HEK293T (cell line): Measurements from ENCODE around the gene TMC1.

Experiments
- ARNT ChIP-seq: fragments of 450-650 bp; IDR thresholded peaks from 2 replicates; pipeline ENCODE4 v1.6.1; 2017; ENCODE audit warnings: mild to moderate bottlenecking
- FOXK2 ChIP-seq: fragments of 450-650 bp; IDR thresholded peaks from 2 replicates; pipeline ENCODE4 v1.6.1; 2016; ENCODE audit warnings: mild to moderate bottlenecking
- FOXM1 ChIP-seq: fragments of 450-650 bp; IDR thresholded peaks from 2 replicates; pipeline ENCODE4 v1.6.1; 2017; ENCODE audit warnings: mild to moderate bottlenecking, borderline replicate concordance

DNA sequence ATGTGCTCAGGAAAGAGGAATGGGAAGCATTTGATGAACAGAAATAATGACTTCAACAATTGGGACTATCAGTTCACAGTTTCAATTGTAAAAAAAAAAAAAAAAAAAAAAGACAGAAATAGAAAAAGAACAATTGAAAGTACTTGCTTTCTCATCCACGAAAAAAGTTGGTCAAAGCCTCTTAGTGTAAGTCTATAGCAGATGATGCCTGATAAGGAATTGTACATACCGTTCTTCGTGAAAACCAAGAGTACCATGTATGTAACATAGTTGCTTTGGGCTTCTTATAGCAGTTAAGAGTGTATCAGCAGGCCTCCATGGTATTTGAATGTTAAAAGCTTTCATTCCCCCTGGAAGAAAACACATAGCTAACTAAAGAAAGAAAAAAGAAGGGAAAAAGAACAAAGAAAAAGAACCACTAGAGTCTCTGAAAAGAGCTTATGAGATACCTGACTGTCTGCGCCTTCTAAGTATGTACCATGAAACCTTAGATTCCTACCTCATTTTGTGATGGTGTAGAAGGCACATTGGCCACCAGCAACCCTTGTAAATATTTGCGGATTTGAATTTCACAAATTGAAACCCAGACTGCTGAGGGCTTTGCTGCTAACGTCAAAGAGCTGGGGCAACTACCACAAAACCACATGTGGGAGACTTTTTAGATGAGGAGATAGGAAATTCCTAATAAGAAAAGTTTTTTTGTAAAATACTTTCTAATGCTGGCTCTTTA lies 75.2 kb downstream of the TMC1 start:
- TF ChIP-seq ARNT, result no peak
- no peak for TF ChIP-seq FOXM1
- no peak for TF ChIP-seq FOXK2
